ENCODE measurements around the gene SCARB1. TPM values are rescaled to one million over a fixed set of nuclear protein-coding genes. Genes with fewer than 3 reads are reported as not detected.
A peak's percentile ranks its signal among the peaks of the same experiment; 100 is the strongest.

SCARB1 gene
- total and polyA plus RNA-seq, 2 of the 13 experiments (the other 11 are each of a cell fraction or from before 2014, with no cell fraction given): 63.4 to 160 TPM

- peak; percentile 25; the same call in 1 of the 2 replicates for TF ChIP-seq ARID4A (CRISPR knock-in tag; IDR thresholded peaks at IDR 0.05; ENCODE audit: borderline replicate concordance)
- peak; percentile 97 for TF ChIP-seq HDAC2 (CRISPR knock-in tag; IDR thresholded peaks at IDR 0.05)
- peak; percentile 72 for TF ChIP-seq NR2F6 (IDR thresholded peaks at IDR 0.05)
- peak; percentile 86 for TF ChIP-seq NR2F6 (CRISPR knock-in tag; IDR thresholded peaks at IDR 0.05)
- no peak for TF ChIP-seq NFIB (CRISPR knock-in tag; IDR thresholded peaks at IDR 0.05; ENCODE audit: borderline replicate concordance)
- peak; percentile 22; the same call in 1 of the 2 replicates for TF ChIP-seq ZSCAN25 (CRISPR knock-in tag; IDR thresholded peaks at IDR 0.05)
- TF ChIP-seq ZNF432 (CRISPR knock-in tag; IDR thresholded peaks at IDR 0.05; ENCODE audit: borderline replicate concordance): no peak
- no peak for TF ChIP-seq CEBPZ (IDR thresholded peaks at IDR 0.05; ENCODE audit: low read length)
- TF ChIP-seq ASH2L (IDR thresholded peaks at IDR 0.05; ENCODE audit: insufficient read length, low read depth, low read length): peak; percentile 17
- TF ChIP-seq RAD21 (CRISPR knock-in tag; IDR thresholded peaks at IDR 0.05): peak; percentile 35; the same call in 1 of the 2 replicates
- no peak for TF ChIP-seq TEAD2 (CRISPR knock-in tag; IDR thresholded peaks at IDR 0.05)
- no peak; the same call in 1 of the 2 replicates for TF ChIP-seq SP4 (CRISPR knock-in tag; IDR thresholded peaks at IDR 0.05)
- TF ChIP-seq RFXANK (CRISPR knock-in tag; IDR thresholded peaks at IDR 0.05): no peak
- TF ChIP-seq KLF13 (CRISPR knock-in tag; IDR thresholded peaks at IDR 0.05): no peak
- peak; percentile 74; the same call in 1 of the 2 replicates for TF ChIP-seq ZNF792 (CRISPR knock-in tag; IDR thresholded peaks at IDR 0.05)
- no peak for TF ChIP-seq SMAD3 (CRISPR knock-in tag; IDR thresholded peaks at IDR 0.05)
- no peak for TF ChIP-seq REL (CRISPR knock-in tag; conservative IDR thresholded peaks at IDR 0.05)
- no peak for TF ChIP-seq ZNF558 (CRISPR knock-in tag; IDR thresholded peaks at IDR 0.05; ENCODE audit: borderline replicate concordance)
- TF ChIP-seq NR1H2 (CRISPR knock-in tag; IDR thresholded peaks at IDR 0.05; ENCODE audit: borderline replicate concordance, low read depth): no peak
- no peak for TF ChIP-seq KAT2B (IDR thresholded peaks at IDR 0.05; ENCODE audit: borderline replicate concordance, low read depth, low read length)
- TF ChIP-seq ZNF124 (CRISPR knock-in tag; IDR thresholded peaks at IDR 0.05): no peak
- no peak; the same call in 1 of the 2 replicates for TF ChIP-seq ZMAT3 (CRISPR knock-in tag; conservative IDR thresholded peaks at IDR 0.05)
- TF ChIP-seq MIER2 (CRISPR knock-in tag; IDR thresholded peaks at IDR 0.05): no peak
- TF ChIP-seq ZNF883 (CRISPR knock-in tag; IDR thresholded peaks at IDR 0.05; ENCODE audit: not compliant biosample characterization): no peak
- 0 out of 2 replicates have a peak, but pooled peaks have one; percentile 24 for TF ChIP-seq ZNF296 (CRISPR knock-in tag; conservative IDR thresholded peaks at IDR 0.05)
- TF ChIP-seq POLR2G (IDR thresholded peaks at IDR 0.05; ENCODE audit: low read depth, low read length): no peak
Observed at GRCh38 chr12:124829008-124829707, 34.5 kb downstream of the SCARB1 start (continued).
